GM12878 (cell line): ENCODE data around the gene CCDC184. TPM values are rescaled to one million over a fixed set of nuclear protein-coding genes. Genes with fewer than 3 reads are reported as not detected.
A peak's percentile ranks its signal among the peaks of the same experiment; 100 is the strongest.

Experiments used
- BMI1 ChIP-seq: fragments of 450-650 bp; IDR thresholded peaks from 2 replicates; pipeline ENCODE4 v1.6.1; 2016; ENCODE audit warnings: mild to moderate bottlenecking, moderate library complexity, borderline replicate concordance
- CREM ChIP-seq: IDR thresholded peaks from 2 replicates; pipeline ENCODE4 v1.6.1; 2014; ENCODE audit warnings: antibody characterized with exemption, low read depth
- LARP7 ChIP-seq: fragments of 450-650 bp; IDR thresholded peaks from 2 replicates; pipeline ENCODE4 v1.6.1; 2017; ENCODE audit warnings: mild to moderate bottlenecking
- NBN ChIP-seq: fragments of 450-650 bp; IDR thresholded peaks from 2 replicates; pipeline ENCODE4 v1.6.1; 2016
- NFXL1 ChIP-seq: fragments of 450-650 bp; IDR thresholded peaks from 2 replicates; pipeline ENCODE4 v1.6.1; 2017; ENCODE audit warnings: antibody characterized with exemption, mild to moderate bottlenecking, borderline replicate concordance
- RFX5 ChIP-seq: IDR thresholded peaks from 2 replicates; pipeline ENCODE4 v1.6.1; 2011; ENCODE audit warnings: low read depth, low read length, improper control_type of control experiment
- SRF ChIP-seq, 2 experiments: IDR thresholded peaks; 2 replicates each; pipeline ENCODE4 v1.6.1; 2011; ENCODE audit warnings: low read depth in 2 of 2, low read length in 2 of 2, mild to moderate bottlenecking in 1 of 2, moderate library complexity in 1 of 2
- TCF12 ChIP-seq: IDR thresholded peaks from 2 replicates; pipeline ENCODE4 v1.6.1; 2011; ENCODE audit warnings: low read depth, mild to moderate bottlenecking, low read length
- polyA plus RNA-seq, 11 experiments: library from polyadenylated mRNA; depleted of rRNA in 4 of 11; unstranded in 6 of 11; stranded (reverse) in 5 of 11; fragments of >200 nt; fragmentation: Nextera tagmentation in 4 of 11; fragmentation: Illumina TruSeq in 1 of 11; extraction: Ambion mirVana in 4 of 11; extraction: Trizol in 1 of 11; gene quantifications; 1 replicate in 1 of 11; 2 replicates in 10 of 11; pipeline versions ENCODE4 v1.2.1 to v1.2.3, GENCODE V29; 2011 to 2016; ENCODE audit warnings: inconsistent platforms in 2 of 11, missing spikeins in 2 of 11, low read depth in 1 of 11
- total RNA-seq, 4 experiments: library from RNA; depleted of rRNA in 3 of 4; stranded (reverse); fragments of >200 nt in 3 of 4; fragmentation: Illumina TruSeq in 1 of 4; extraction: Trizol in 1 of 4; gene quantifications; 2 replicates each; pipeline versions ENCODE4 v1.2.1 to v1.2.3, GENCODE V29; 2013 to 2021
- TF ChIP-seq, protein P1 (sequence below): fragments of 450-650 bp; IDR thresholded peaks from 2 replicates; pipeline ENCODE4 v1.6.1; 2017; ENCODE audit warnings: borderline replicate concordance
- TF ChIP-seq, protein P2 (sequence below): fragments of 450-650 bp; IDR thresholded peaks from 2 replicates; pipeline ENCODE4 v1.6.1; 2018; ENCODE audit warnings: borderline replicate concordance, mild to moderate bottlenecking; ENCODE audit not compliant: partially characterized antibody

CCDC184 gene
- total and polyA plus RNA-seq, 10 of the 15 experiments (the other 5 are each of a cell fraction or from before 2014, with no cell fraction given) = not detected

DNA sequence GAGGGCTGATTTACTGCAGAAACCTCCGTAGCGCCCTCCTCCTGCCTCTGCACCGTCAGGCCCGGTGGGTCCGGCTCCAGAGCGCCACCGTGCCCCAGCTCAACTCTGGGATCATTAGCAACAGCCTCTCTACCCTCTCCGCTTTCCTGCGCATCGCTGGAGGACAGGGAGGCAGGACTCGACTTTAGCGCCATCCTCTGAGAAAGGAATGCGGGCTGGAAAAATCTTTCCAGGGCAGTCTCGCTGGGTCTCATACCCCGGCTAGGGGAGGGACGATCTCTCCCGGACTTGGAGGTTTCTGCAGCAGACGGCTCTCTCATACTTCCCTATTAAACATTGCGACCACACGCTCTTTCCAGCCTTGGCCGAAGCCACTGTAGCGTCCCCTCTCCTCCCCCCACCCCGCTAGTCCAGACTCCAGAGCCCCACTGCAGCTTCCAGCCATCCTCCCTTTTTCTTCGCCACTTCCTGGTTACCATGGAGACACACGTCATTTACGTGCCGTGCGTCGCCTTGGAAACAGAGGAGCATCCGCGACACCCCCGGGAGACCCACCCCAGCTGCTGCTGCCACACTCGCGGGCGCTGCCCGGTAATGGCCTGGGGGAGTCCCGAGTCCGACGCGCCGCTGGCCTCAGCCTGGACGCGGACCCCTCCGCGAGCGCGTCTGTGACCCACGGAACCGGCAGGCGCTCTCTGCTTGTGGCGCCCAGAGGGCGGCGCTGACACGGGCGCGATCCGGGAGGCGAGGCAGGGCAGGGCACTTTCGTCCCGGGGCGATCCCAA lies at the start of gene CCDC184 (continued):
- TF ChIP-seq BMI1 (peak; percentile 98), NBN (0 out of 2 replicates have a peak, but pooled peaks have one; percentile 9), NFXL1 (no peak), TCF12 (peak; percentile 44; the same call in 1 of the 2 replicates), CREM (peak; percentile 77), SRF (IDR thresholded peaks at IDR 0.05; ENCODE audit: low read depth in 2 of 2, low read length in 2 of 2) (no peak), LARP7 (peak; percentile 71; the same call in 1 of the 2 replicates), RFX5 (0 out of 2 replicates have a peak, but pooled peaks have one; percentile 69)
- TF ChIP-seq, protein P1, sequence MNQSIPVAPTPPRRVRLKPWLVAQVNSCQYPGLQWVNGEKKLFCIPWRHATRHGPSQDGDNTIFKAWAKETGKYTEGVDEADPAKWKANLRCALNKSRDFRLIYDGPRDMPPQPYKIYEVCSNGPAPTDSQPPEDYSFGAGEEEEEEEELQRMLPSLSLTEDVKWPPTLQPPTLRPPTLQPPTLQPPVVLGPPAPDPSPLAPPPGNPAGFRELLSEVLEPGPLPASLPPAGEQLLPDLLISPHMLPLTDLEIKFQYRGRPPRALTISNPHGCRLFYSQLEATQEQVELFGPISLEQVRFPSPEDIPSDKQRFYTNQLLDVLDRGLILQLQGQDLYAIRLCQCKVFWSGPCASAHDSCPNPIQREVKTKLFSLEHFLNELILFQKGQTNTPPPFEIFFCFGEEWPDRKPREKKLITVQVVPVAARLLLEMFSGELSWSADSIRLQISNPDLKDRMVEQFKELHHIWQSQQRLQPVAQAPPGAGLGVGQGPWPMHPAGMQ = no peak
- TF ChIP-seq, protein P2, sequence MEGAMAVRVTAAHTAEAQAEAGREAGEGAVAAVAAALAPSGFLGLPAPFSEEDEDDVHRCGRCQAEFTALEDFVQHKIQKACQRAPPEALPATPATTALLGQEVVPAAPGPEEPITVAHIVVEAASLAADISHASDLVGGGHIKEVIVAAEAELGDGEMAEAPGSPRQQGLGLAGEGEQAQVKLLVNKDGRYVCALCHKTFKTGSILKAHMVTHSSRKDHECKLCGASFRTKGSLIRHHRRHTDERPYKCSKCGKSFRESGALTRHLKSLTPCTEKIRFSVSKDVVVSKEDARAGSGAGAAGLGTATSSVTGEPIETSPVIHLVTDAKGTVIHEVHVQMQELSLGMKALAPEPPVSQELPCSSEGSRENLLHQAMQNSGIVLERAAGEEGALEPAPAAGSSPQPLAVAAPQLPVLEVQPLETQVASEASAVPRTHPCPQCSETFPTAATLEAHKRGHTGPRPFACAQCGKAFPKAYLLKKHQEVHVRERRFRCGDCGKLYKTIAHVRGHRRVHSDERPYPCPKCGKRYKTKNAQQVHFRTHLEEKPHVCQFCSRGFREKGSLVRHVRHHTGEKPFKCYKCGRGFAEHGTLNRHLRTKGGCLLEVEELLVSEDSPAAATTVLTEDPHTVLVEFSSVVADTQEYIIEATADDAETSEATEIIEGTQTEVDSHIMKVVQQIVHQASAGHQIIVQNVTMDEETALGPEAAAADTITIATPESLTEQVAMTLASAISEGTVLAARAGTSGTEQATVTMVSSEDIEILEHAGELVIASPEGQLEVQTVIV = peak; percentile 96
- TF ChIP-seq, all 136 proteins: peak for 16
